HG03521 (cell line): Measurements from ENCODE around the gene POR.

Source experiments
- ATAC-seq: cut with Tn5 transposase; IDR thresholded peaks from one replicate; pipeline ENCODE4 v1.9.1; 2021; ENCODE audit warnings: mild to moderate bottlenecking, moderate library complexity; ENCODE audit not compliant: unreplicated experiment

POR gene

GRCh38 chr7:75971309-75971960 is 56.5 kb downstream of the POR start:
- no peak for ATAC-seq

- no peak for ATAC-seq
Observed at GRCh38 chr7:75971961-75972763, 57.2 kb downstream of the POR start.

GRCh38 chr7:75977743-75978142 is 62.8 kb downstream of the POR start:
- ATAC-seq, result no peak

DNA sequence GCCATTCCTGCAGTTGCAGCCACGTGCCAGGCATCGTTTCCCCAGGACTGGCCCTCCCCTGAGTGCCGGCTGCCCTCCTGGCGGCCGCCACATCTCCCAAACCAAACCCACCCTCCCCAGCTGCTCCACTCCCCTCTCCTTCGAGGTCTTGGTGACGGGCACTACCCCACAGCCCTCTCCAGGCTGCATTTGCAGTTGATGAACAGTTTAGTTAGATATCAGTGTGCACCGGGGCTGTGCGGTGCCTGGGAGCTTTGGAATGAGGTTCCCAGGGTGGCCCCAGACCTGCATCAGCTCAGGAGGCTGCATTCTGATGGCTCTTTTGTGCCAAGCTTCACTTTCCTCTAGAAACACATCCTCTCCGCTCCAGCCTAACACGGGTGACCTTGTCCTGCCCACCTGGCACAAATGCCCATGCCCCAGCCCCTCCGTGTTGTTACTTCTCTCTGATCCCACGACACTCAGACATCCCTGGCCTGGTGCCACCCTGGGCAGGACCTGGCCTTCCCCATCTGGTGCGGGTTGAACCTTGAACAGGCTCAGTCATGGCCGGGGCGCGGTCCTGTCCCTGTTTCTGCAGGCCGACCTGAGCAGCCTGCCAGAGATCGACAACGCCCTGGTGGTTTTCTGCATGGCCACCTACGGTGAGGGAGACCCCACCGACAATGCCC is 64.9 kb downstream of the POR start:
- no peak for ATAC-seq

- ATAC-seq, result no peak
Observed at GRCh38 chr7:75980430-75981202, 65.7 kb downstream of the POR start.

DNA sequence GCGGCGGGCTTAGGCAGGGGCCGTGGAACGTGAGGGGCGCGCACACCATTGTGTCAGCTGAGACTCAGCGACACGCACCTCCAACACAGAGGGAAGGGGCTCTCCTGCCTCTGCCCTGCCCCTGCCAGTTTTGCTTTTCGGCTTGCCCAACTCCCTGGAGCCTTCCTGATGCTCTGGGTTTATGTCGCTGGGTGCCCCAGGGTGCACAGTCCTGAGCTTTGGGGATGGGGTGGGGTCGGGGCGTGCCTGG is 66.2 kb downstream of the POR start:
- no peak for ATAC-seq

GRCh38 chr7:75981453-75982305 is 66.7 kb downstream of the POR start:
- no peak for ATAC-seq

DNA sequence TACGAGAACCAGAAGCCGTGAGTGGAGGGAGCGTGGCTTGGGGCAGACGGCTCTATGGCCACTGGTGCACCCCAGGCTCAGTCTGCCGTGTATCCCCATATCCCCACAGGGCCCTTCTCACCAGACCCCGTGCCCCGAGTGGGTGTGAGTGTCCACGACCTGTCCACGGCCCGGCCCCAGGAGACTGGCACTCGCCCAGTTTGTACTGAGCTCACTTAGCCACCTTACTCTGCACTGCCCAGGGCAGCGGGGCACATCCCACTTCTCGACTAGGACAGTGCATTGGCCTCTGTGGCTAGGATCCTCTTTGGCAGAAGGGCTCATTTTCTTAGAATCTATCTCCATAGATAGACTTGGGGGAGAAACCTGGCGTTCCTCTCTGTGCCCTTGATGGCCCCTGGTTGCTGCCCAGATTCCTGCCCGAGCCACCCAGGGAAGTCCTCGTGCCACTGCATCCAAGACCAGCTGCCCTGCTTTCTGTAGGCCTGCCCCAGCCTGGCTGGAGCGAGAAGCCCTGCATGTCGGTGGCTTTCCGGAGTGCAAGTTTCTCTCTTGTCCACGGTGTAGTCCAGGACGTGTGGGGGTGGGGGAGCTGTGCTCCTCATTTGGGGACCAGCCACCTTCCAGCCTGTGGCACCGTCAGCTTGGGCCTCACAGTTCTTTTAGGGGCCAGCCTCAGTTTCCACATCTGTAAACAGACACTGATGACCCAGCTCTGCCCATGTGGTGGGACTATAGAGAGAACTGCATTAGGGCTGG is 67.5 kb downstream of the POR start:
- ATAC-seq, result no peak

- ATAC-seq, result no peak
Observed at GRCh38 chr7:75983471-75984129, 68.6 kb downstream of the POR start.

DNA sequence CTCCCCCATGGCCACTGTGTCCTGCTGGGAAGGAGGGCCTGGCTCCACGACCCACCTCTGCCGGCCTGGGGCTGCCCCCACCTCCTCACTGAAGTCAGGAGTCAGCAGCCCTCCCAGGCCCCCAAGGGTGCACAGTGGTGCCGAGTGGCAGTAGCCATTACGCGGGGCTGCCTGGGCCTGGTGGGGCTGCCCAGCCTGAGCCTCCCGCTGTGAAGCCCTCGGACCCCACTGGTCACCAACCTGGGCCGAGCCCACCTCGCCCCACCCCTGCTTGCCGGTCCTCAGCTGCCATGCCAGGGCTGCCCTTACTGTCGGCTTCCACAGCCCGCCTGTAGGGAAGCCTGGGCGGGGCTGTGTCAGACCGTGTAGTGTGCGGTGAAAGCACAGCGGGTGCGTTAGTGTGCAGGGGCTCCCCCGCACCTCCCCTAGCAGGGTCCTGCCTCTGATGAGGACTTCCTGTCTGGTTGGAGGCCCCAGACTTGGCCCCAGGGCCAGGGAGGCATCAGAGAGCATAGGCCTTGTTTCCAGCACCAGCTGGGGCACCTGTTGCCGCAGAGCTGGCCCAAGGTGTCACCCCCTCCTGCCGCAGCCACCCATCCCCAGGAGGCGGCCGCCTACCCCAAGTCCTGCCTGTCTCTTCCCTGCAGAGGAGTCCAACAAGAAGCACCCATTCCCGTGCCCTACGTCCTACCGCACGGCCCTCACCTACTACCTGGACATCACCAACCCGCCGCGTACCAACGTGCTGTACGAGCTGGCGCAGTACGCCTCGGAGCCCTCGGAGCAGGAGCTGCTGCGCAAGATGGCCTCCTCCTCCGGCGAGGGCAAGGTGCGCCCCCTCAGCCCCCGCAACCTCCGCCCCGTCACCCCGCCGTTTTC is 69.4 kb downstream of the POR start:
- ATAC-seq, result no peak

DNA sequence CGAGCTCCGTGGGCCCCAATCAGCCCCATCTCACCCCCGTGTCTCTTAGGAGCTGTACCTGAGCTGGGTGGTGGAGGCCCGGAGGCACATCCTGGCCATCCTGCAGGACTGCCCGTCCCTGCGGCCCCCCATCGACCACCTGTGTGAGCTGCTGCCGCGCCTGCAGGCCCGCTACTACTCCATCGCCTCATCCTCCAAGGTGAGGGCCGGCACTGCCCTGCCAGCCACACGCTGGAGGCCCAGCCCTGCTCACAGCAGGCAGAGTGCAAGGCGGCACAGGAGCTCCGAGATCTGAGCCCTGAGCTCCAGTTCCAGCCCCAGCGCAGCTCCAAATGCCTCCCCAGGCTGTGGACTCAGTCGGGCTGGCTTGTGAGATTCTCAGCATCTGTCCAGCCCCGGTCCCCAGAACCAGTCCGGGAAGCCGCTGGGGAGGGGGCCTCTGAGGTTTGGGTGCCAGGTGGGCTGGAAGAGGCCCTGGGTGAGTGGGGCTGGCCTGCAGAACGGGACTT is 70.1 kb downstream of the POR start:
- ATAC-seq, result no peak

DNA sequence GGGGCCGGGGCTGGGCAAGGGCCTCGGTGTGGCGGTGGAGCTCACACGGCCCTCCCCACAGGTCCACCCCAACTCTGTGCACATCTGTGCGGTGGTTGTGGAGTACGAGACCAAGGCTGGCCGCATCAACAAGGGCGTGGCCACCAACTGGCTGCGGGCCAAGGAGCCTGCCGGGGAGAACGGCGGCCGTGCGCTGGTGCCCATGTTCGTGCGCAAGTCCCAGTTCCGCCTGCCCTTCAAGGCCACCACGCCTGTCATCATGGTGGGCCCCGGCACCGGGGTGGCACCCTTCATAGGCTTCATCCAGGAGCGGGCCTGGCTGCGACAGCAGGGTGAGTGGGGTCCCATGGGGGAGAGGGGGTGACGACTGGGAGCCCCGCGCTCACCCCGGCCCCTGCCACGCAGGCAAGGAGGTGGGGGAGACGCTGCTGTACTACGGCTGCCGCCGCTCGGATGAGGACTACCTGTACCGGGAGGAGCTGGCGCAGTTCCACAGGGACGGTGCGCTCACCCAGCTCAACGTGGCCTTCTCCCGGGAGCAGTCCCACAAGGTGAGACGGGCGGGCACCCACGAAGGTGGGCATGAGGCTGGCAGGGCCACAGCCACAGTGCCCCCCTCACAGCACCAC is 70.7 kb downstream of the POR start:
- no peak for ATAC-seq

GRCh38 chr7:75986147-75986781 is 71.3 kb downstream of the POR start:
- no peak for ATAC-seq

DNA sequence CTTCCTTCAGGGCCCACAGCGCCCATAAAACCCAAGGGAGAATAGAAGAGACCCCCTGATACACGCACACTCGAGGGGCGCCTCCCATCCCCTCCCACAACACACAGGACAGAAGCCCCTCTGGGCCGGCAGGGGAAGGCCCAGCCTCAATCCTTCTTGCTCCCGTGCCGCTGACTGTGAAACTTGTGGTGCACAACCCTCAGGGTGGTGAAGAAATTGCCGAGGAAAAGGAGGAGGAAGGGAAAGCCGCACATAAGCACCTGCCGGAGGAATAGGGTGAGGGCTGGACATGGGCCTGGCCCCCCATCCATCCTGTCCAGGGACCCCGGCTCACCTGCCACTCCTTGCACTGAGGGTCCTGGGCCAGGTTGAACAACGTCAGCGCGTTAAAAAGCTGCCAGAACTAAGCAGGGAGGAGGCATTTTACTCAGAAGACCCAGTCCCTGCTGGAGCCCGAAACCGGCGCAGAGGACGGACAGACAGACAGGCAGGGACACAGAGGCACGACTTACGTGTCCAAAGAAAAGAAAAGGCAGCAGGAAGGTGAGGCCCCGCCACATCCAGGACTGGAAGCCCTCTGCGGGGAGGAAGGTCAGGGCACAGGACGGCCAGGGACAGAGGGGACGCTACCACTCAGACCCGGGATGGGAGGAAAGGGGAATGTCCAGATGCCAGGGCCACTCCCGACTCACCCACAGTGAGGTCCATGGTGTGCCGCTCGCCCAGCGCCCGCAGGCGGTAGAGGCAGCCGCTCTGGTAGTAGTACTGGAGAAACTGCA is 72.3 kb downstream of the POR start:
- no peak for ATAC-seq

DNA sequence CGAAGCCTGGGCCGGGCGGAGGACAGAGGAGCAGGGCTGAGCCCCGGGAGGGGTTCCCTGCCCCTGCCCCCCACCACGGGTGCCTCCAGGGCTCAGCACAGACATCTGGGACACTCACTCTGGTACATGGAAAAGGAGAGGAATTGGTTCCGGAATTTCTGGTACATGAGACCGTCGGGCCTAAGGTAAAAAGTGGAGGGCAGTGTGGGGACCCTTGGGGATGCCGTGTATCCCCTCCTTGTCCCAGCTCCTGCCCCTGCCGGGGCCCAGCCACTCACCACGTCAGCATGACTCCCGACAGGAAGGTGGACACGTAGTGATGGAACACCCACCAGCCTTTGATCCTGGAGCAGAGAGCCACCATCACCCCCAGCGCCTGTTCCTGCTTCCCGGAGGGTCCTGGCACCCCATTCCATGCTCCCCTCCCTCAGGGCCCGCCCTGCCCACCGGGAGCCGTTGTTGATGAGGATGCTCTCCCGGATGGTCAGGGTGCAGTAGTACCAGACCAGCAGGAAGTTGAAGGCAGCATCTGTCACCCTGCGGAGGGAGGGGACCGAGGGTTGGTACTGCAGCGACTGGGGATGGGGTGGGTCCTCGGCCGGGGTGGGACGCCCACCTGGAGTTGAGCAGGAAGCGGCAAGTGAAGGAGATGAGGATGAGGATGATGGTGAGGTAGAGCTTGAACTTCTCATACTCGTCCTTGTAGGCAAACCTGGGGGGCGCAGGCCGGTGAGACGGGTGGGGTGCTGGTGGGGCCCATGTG is 73.0 kb downstream of the POR start:
- ATAC-seq, result no peak
